HG02884 (cell line): Measurements from ENCODE around the gene AADAT.

Source experiments
- ATAC-seq: cut with Tn5 transposase; IDR thresholded peaks from one replicate; pipeline ENCODE4 v1.9.1; 2021; ENCODE audit warnings: mild to moderate bottlenecking, moderate library complexity; ENCODE audit not compliant: unreplicated experiment

AADAT gene

GRCh38 chr4:170035845-170036244 is 53.9 kb downstream of the AADAT start:
- ATAC-seq, result no peak

- ATAC-seq, result no peak
Observed at GRCh38 chr4:170035231-170035630, 54.5 kb downstream of the AADAT start.

- ATAC-seq, result no peak
Observed at GRCh38 chr4:170033999-170034398, 55.8 kb downstream of the AADAT start.

GRCh38 chr4:170030121-170030520 is 59.6 kb downstream of the AADAT start:
- ATAC-seq, result no peak

GRCh38 chr4:170027181-170027829 is 62.5 kb downstream of the AADAT start:
- ATAC-seq, result peak; percentile 59

GRCh38 chr4:170026253-170027021 is 63.3 kb downstream of the AADAT start, which contains the start of gene MFAP3L:
Gene MFAP3L, minus strand, starts transcription at chr4:170026395. Its CDS starts 20,518 bp downstream, at chr4:170005877.
- peak; percentile 77 for ATAC-seq

GRCh38 chr4:170025523-170026252 is 64.1 kb downstream of the AADAT start:
- ATAC-seq, result no peak

- ATAC-seq, result no peak
Observed at GRCh38 chr4:170022211-170022610, 67.5 kb downstream of the AADAT start.

GRCh38 chr4:170017252-170017651 is 72.5 kb downstream of the AADAT start:
- ATAC-seq, result no peak

GRCh38 chr4:170015285-170015684 is 74.5 kb downstream of the AADAT start:
- ATAC-seq, result no peak

- no peak for ATAC-seq
Observed at GRCh38 chr4:170014359-170015011, 75.3 kb downstream of the AADAT start.

GRCh38 chr4:170012629-170012958 is 77.2 kb downstream of the AADAT start:
- no peak for ATAC-seq

GRCh38 chr4:170011921-170012628 is 77.7 kb downstream of the AADAT start:
- ATAC-seq, result no peak
